H1 (cell line): Measurements from ENCODE around the gene FARSB. TPM values are rescaled to one million over a fixed set of nuclear protein-coding genes. Genes with fewer than 3 reads are reported as not detected.

Experiments
- CTCF ChIA-PET: fragments of 300-600 bp; sonication (Branson Sonifier 250); formaldehyde crosslinking; loops from one replicate; lab custom pipeline; 2021; ENCODE audit not compliant: partially characterized antibody; lab: Charles Lee
- POLR2A ChIA-PET: fragments of 300-600 bp; sonication (Branson Sonifier 250); formaldehyde crosslinking; loops from one replicate; lab custom pipeline; 2021; ENCODE audit warnings: inconsistent platforms; ENCODE audit not compliant: partially characterized antibody; lab: Charles Lee
- DNase-seq, 2 experiments: peaks; one replicate each; pipeline versions ENCODE4 v3.0.0 to v3.0.0-alpha.2; 2010 to 2022; ENCODE audit warnings: low spot score in 2 of 2, low read depth in 1 of 2, mixed read lengths in 1 of 2
- FAIRE-seq: peaks from 2 replicates; lab custom pipeline; 2011; peaks lifted over from hg19 to GRCh38; lab: Jason Lieb, UNC
- H2AFZ ChIP-seq: 2 replicates; pipeline ENCODE4 v1.8.1; 2012; ENCODE audit warnings: low read length, inconsistent platforms
- H2AK5ac ChIP-seq: 2 replicates; pipeline ENCODE4 v1.6.1; 2013; ENCODE audit warnings: low read depth, low read length
- H2BK120ac ChIP-seq: replicated peaks from 2 replicates; pipeline ENCODE3; 2013; ENCODE audit warnings: low read depth, low read length, inconsistent platforms
- H2BK12ac ChIP-seq: 2 replicates; pipeline ENCODE4 v1.6.1; 2013; ENCODE audit warnings: low read depth, low read length
- H2BK15ac ChIP-seq: 2 replicates; pipeline ENCODE4 v1.6.1; 2013; ENCODE audit warnings: low read length
- H2BK20ac ChIP-seq: 2 replicates; pipeline ENCODE4 v1.6.1; 2013; ENCODE audit warnings: low read length
- H2BK5ac ChIP-seq: 2 replicates; pipeline ENCODE4 v1.6.1; 2013; ENCODE audit warnings: low read depth, low read length
- H3K14ac ChIP-seq: 2 replicates; pipeline ENCODE4 v1.6.1; 2013; ENCODE audit warnings: inconsistent platforms; ENCODE audit not compliant: insufficient read length
- H3K18ac ChIP-seq: 2 replicates; pipeline ENCODE4 v1.6.1; 2013; ENCODE audit warnings: low read length; ENCODE audit errors: extremely low read depth
- H3K23ac ChIP-seq: 2 replicates; pipeline ENCODE4 v1.6.1; 2013; ENCODE audit warnings: inconsistent platforms; ENCODE audit not compliant: insufficient read length
- H3K23me2 ChIP-seq: 2 replicates; pipeline ENCODE4 v1.6.1; 2013; ENCODE audit warnings: low read depth, low read length
- H3K27ac ChIP-seq: 2 replicates; pipeline ENCODE4 v1.6.1; 2011; ENCODE audit warnings: low read depth, low read length, inconsistent platforms
- H3K27me3 ChIP-seq, 4 experiments: replicated peaks in 1 of 4; 1 replicate in 1 of 4; 2 replicates in 3 of 4; pipeline versions ENCODE4 v1.6.1 to v1.8.1; 2011 to 2013; ENCODE audit warnings: low read length in 3 of 4, mild to moderate bottlenecking in 3 of 4, inconsistent platforms in 2 of 4, mixed read lengths in 2 of 4, moderate library complexity in 1 of 4; ENCODE audit not compliant: control insufficient read depth in 3 of 4, insufficient read depth in 3 of 4; ENCODE audit errors: extremely low read depth in 1 of 4
- H3K36me3 ChIP-seq, 4 experiments: 2 replicates each; pipeline versions ENCODE4 v1.6.1 to v1.8.1; 2011 to 2013; ENCODE audit warnings: mild to moderate bottlenecking in 4 of 4, low read length in 3 of 4, moderate library complexity in 2 of 4, control low read depth in 1 of 4, inconsistent platforms in 1 of 4; ENCODE audit not compliant: insufficient read depth in 4 of 4, control insufficient read depth in 2 of 4
- H3K4ac ChIP-seq: replicated peaks from 2 replicates; pipeline ENCODE3; 2013; ENCODE audit warnings: low read length, low read depth, mixed read lengths, inconsistent platforms; ENCODE audit not compliant: insufficient read length
- H3K4me1 ChIP-seq, 4 experiments: replicated peaks in 1 of 4; 1 replicate in 1 of 4; 2 replicates in 3 of 4; pipeline versions ENCODE4 v1.6.1 to v1.8.1; 2011 to 2013; ENCODE audit warnings: low read length in 3 of 4, inconsistent platforms in 2 of 4, mixed read lengths in 1 of 4; ENCODE audit not compliant: insufficient read depth in 4 of 4, control insufficient read depth in 3 of 4
- H3K4me2 ChIP-seq, 2 experiments: 2 replicates each; pipeline versions ENCODE4 v1.6.1 to v1.8.1; 2011 to 2013; ENCODE audit warnings: low read depth in 2 of 2, low read length in 2 of 2, control low read depth in 1 of 2, inconsistent platforms in 1 of 2, mild to moderate bottlenecking in 1 of 2; ENCODE audit not compliant: insufficient read depth in 1 of 2
- H3K4me3 ChIP-seq, 4 experiments: fragments of 200-600, 300-600 bp in 1 of 4; sonication (generic), shearing (Covaris generic), sonication (Bioruptor Twin) in 1 of 4; 2 replicates each; pipeline versions ENCODE4 v1.5.1 to v1.8.1; 2011 to 2016; ENCODE audit warnings: low read length in 4 of 4, low read depth in 3 of 4, control low read depth in 2 of 4, inconsistent platforms in 2 of 4, mild to moderate bottlenecking in 2 of 4, mixed read lengths in 1 of 4, moderate library complexity in 1 of 4; ENCODE audit not compliant: insufficient read depth in 2 of 4; ENCODE audit errors: extremely low read depth in 1 of 4
- H3K56ac ChIP-seq: replicated peaks from 2 replicates; pipeline ENCODE3; 2013; ENCODE audit warnings: low read depth, mild to moderate bottlenecking, mixed read lengths, low read length, inconsistent platforms; ENCODE audit not compliant: insufficient read length
- H3K79me1 ChIP-seq: 2 replicates; pipeline ENCODE4 v1.6.1; 2013; ENCODE audit warnings: low read depth, low read length, control low read depth
- H3K79me2 ChIP-seq, 2 experiments: 2 replicates each; pipeline versions ENCODE4 v1.6.1 to v1.8.1; 2012 to 2013; ENCODE audit warnings: low read length in 2 of 2, mild to moderate bottlenecking in 2 of 2, inconsistent platforms in 1 of 2; ENCODE audit not compliant: insufficient read depth in 2 of 2, control insufficient read depth in 1 of 2
- H3K9ac ChIP-seq, 4 experiments: replicated peaks in 1 of 4; 1 replicate in 1 of 4; 2 replicates in 3 of 4; pipeline versions ENCODE4 v1.6.1 to v1.8.1; 2011 to 2013; ENCODE audit warnings: low read depth in 3 of 4, low read length in 3 of 4, control low read depth in 2 of 4, mild to moderate bottlenecking in 2 of 4, moderate library complexity in 2 of 4, inconsistent platforms in 1 of 4; ENCODE audit errors: extremely low read depth in 1 of 4
- H3K9me3 ChIP-seq, 2 experiments: 2 replicates each; pipeline versions ENCODE4 v1.6.1 to v1.8.1; 2012 to 2013; ENCODE audit warnings: mild to moderate bottlenecking in 2 of 2, moderate library complexity in 2 of 2, control low read depth in 1 of 2, inconsistent platforms in 1 of 2, low read depth in 1 of 2, low read length in 1 of 2, mixed read lengths in 1 of 2; ENCODE audit not compliant: insufficient read depth in 2 of 2
- H4K20me1 ChIP-seq, 2 experiments: replicated peaks in 1 of 2; 2 replicates each; pipeline versions ENCODE3 to v1.8.1; 2011 to 2013; ENCODE audit warnings: inconsistent platforms in 2 of 2, low read length in 2 of 2, mild to moderate bottlenecking in 1 of 2; ENCODE audit not compliant: insufficient read depth in 2 of 2, control insufficient read depth in 1 of 2
- H4K5ac ChIP-seq: 2 replicates; pipeline ENCODE4 v1.6.1; 2013; ENCODE audit warnings: low read length, low read depth, mixed read lengths, inconsistent platforms; ENCODE audit not compliant: insufficient read length
- H4K8ac ChIP-seq: 2 replicates; pipeline ENCODE4 v1.8.0; 2013; ENCODE audit warnings: mild to moderate bottlenecking, moderate library complexity, low read length, inconsistent platforms; ENCODE audit not compliant: insufficient read depth; ENCODE audit errors: extremely low read depth
- H4K91ac ChIP-seq: replicated peaks from 2 replicates; pipeline ENCODE3; 2013; ENCODE audit warnings: low read length, mixed read lengths, inconsistent platforms; ENCODE audit not compliant: insufficient read length
- ASH2L ChIP-seq: fragments of 200-600, 300-600 bp; sonication (generic); IDR thresholded peaks from one replicate; pipeline ENCODE4 v1.7.1; 2017; ENCODE audit warnings: low read length
- HDAC6 ChIP-seq: IDR thresholded peaks from one replicate; pipeline ENCODE4 v1.7.1; 2012; ENCODE audit warnings: low read depth, mild to moderate bottlenecking, inconsistent platforms, low read length, moderate library complexity
- WGBS, 2 experiments: shearing (Covaris generic) in 1 of 2; methylation state at CpG; one replicate each; pipeline versions ENCODE4 v1.1.6 to v1.1.7; 2013 to 2015; ENCODE audit warnings: low lambda C conversion rate in 2 of 2, mixed read lengths in 2 of 2, inconsistent platforms in 1 of 2, low coverage in 1 of 2, missing lambda C conversion rate in 1 of 2; ENCODE audit not compliant: insufficient replicate concordance in 2 of 2, insufficient coverage in 1 of 2, insufficient read length in 1 of 2; ENCODE audit errors: extremely low coverage in 1 of 2, missing lambda C conversion rate in 1 of 2; 5-methylcytosine and 5-hydroxymethylcytosine counted together
- polyA plus RNA-seq, 7 experiments: library from polyadenylated mRNA; depleted of rRNA in 3 of 7; stranded (reverse) in 5 of 7; unstranded in 2 of 7; fragments of >200 nt in 5 of 7; fragments of 200-250 nt in 2 of 7; gene quantifications; 1 replicate in 5 of 7; 2 replicates in 1 of 7; 4 replicates in 1 of 7; pipeline versions ENCODE4 v1.2.1 to v1.2.3, GENCODE V29; 2011 to 2013; ENCODE audit warnings: missing spikeins in 2 of 7, mixed read lengths in 2 of 7
- total RNA-seq: library from RNA; stranded (reverse); fragmentation: NEBNext Ultra II Directional; extraction: Animal tissue kit (Norgen Biotek cat#: 25700); gene quantifications from 2 replicates; pipeline ENCODE4 v1.2.1, GENCODE V29; 2021

Gene FARSB
- total and polyA plus RNA-seq, 2 of the 8 experiments (the other 6 are each of a cell fraction or from before 2014, with no cell fraction given): 21.0 to 37.9 TPM

DNA sequence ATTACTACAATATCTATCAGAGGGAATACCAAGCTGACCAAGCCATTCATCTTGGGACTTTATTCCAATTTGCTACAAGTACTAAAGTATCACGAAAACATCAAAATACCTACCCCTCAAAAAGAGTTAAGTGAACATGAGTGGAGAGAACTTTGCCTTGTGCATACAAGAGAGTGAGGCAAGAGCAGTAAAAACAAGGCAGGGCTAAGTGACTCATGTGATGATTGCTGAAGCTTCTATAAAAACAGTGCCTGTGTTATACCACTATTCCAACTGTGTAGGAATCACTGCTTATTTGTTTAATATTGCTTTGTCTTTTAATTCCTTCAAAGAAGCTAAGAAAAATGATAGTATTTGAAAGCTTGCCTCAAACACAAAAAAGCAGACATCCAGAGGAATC, 61.2 kb downstream of the FARSB start:
- FAIRE-seq: no peak
- no peak overlapping the region for H3K18ac ChIP-seq
- H2AFZ ChIP-seq: no peak overlapping the region
- ChIA-PET POLR2A (interaction anchor here (1.1 kb wide), 1 partner anchor 16 kb away, joined by 4 read pairs; no protein-coding TSS in a partner anchor), CTCF (interaction anchor here (1.4 to 2.1 kb wide), 2 partner anchors 11 to 459 kb away, joined by 3 to 10 read pairs; no protein-coding TSS in a partner anchor)
- no peak overlapping the region for H3K23ac ChIP-seq
- TF ChIP-seq HDAC6 (no peak), ASH2L (no peak)
- no peak overlapping the region for H2AK5ac ChIP-seq
- 92% methylated on average over 1 of the region's 1 CpG; no CpG with 5 or more reads in 1 of the 2 experiments for WGBS, 2 experiments
- H3K79me2 ChIP-seq: no peaks in the 10 kb centered on the region
- no peaks in the 10 kb centered on the region for H3K23me2 ChIP-seq
- no peaks in the 10 kb centered on the region; the same call in 1 of the 2 replicates for H3K79me1 ChIP-seq
- no peaks in the 10 kb centered on the region for H3K27me3 ChIP-seq
- H2BK15ac ChIP-seq: no peak overlapping the region
- H4K20me1 ChIP-seq: peaks cover 0 to under 1% of the 10 kb centered on the region in 2 experiments
- H3K4me3 ChIP-seq: no peak overlapping the region
- peaks cover 3 to 42% (median 11%) of the 10 kb centered on the region in 4 experiments; a peak in 6 of 8 replicates for H3K36me3 ChIP-seq
- no peak for DNase-seq
- H3K14ac ChIP-seq: no peak overlapping the region
- no peak overlapping the region for H2BK20ac ChIP-seq
- H3K9me3 ChIP-seq: no peaks in the 10 kb centered on the region
- no peak overlapping the region for H3K27ac ChIP-seq
- H3K4ac ChIP-seq: no peak overlapping the region
- no peak overlapping the region for H2BK5ac ChIP-seq
- H2BK120ac ChIP-seq: no peak overlapping the region
- no peak overlapping the region for H3K56ac ChIP-seq
- no peak overlapping the region for H4K91ac ChIP-seq
- no peaks in the 10 kb centered on the region for H3K4me1 ChIP-seq
- H3K9ac ChIP-seq: no peak overlapping the region
- no peak overlapping the region for H4K5ac ChIP-seq
- H4K8ac ChIP-seq: no peak overlapping the region
- H2BK12ac ChIP-seq: no peak overlapping the region
- H3K4me2 ChIP-seq: no peak overlapping the region
